ENCODE data around the gene PACSIN1.

DNA sequence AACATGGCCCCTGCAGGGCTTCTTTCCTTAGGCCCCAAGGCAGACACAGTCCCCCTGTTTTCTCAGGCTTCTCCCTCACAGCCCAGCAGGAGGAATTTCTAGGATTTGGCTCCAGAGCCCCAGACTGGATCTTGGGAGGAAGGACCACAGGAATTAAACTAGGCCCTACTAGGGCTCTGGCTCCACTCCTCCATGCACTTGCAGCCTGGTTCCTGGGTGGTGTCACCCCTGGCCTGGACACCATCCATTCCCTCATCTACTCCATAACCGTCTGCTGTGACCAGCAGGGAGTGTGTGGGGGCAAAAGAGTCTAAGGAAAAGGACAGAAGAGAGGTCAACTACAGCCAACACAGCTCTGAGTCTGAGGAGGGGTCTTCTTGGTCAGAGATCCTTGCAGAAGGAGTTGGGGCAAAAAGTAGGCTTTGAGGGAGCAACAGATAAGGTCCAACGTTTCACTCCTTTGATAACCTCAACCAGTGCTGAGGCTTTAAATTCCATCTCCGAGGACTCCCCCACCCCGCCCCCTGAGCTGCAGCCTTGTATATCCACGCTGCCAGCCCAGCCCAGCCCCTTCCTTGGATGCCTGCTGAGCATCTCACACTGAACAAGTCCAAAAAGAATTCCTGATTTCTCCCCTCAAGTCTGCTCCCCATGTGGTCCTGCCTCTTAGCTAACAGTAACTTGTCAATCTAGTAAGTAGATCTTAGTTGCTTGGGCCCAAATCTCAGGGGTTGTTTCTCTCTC, 118.2 kb downstream of the PACSIN1 start:
- TF ChIP-seq, protein P1, sequence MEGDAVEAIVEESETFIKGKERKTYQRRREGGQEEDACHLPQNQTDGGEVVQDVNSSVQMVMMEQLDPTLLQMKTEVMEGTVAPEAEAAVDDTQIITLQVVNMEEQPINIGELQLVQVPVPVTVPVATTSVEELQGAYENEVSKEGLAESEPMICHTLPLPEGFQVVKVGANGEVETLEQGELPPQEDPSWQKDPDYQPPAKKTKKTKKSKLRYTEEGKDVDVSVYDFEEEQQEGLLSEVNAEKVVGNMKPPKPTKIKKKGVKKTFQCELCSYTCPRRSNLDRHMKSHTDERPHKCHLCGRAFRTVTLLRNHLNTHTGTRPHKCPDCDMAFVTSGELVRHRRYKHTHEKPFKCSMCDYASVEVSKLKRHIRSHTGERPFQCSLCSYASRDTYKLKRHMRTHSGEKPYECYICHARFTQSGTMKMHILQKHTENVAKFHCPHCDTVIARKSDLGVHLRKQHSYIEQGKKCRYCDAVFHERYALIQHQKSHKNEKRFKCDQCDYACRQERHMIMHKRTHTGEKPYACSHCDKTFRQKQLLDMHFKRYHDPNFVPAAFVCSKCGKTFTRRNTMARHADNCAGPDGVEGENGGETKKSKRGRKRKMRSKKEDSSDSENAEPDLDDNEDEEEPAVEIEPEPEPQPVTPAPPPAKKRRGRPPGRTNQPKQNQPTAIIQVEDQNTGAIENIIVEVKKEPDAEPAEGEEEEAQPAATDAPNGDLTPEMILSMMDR (IDR thresholded peaks at IDR 0.05; ENCODE audit: insufficient read depth, low read length, poor library complexity, severe bottlenecking), result no peak
- TF ChIP-seq EZH2phosphoT487 (conservative IDR thresholded peaks at IDR 0.05; ENCODE audit: low read length), result no peak

Measured in SU-DHL-6 (cell line).